ENCODE measurements around the gene STX8. TPM values are rescaled to one million over a fixed set of nuclear protein-coding genes. Genes with fewer than 3 reads are reported as not detected.

The STX8 gene
- total and polyA plus RNA-seq, 8 donors = 26.9 to 37.4 (median 32.3) TPM

DNA sequence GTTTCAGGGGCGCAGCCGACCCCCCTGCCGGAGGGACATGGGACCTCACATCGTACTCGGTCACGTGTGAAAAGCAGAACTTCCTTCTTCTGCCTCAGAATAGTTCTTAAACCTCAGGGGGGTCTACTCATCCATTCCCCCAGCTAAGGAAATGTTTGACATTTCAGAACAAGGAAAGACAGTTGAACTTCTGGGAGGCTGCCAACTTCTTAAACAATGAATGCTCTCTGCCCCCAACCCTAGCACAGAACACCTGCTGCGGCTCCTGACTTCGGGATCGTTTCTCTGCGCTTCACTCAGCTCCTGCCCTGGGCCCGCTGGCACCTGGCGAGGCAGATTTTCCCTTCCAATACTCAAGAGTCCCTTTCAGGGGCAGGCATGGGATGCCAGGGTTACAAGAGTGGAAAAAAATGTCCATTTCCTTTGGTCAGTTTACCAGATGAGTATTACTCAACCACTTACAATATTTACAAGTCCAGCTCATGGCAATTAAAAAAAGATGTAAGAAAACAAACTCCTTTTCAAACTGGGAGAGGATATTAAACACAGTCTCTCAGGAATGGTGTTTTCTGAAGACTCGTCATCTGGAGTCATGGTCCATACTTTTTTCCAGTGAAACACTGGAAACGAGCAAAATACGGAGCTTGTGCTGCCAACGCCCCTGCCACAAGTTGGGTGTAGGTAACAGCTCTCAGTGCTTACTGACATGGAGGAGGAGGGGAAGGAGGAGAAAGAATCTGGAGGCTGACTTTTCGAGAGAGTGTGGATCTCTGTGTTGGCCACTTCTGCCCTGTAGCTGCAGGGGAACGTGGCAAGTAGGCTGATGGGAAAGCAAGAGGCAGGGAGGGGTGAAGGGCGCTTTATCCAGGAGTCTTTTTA is 318.6 kb downstream of the STX8 start:
- Histone ChIP-seq H3K9me3 (no peaks in the 10 kb centered on the region), H3K27me3 (no peaks in the 10 kb centered on the region), H3K27ac (no peak overlapping the region), H3K4me3 (no peak overlapping the region), H3K36me3 (no peaks in the 10 kb centered on the region), H3K4me1 (no peaks in the 10 kb centered on the region)
- WGBS, 2 donors = 76 to 78% methylated on average over 19 of the region's 19 CpGs
- ATAC-seq (no peak), DNase-seq (no peak), FAIRE-seq (no peak)
- intact Hi-C loops (cut with DNase I) = no loop called here
- TF ChIP-seq, protein P1, sequence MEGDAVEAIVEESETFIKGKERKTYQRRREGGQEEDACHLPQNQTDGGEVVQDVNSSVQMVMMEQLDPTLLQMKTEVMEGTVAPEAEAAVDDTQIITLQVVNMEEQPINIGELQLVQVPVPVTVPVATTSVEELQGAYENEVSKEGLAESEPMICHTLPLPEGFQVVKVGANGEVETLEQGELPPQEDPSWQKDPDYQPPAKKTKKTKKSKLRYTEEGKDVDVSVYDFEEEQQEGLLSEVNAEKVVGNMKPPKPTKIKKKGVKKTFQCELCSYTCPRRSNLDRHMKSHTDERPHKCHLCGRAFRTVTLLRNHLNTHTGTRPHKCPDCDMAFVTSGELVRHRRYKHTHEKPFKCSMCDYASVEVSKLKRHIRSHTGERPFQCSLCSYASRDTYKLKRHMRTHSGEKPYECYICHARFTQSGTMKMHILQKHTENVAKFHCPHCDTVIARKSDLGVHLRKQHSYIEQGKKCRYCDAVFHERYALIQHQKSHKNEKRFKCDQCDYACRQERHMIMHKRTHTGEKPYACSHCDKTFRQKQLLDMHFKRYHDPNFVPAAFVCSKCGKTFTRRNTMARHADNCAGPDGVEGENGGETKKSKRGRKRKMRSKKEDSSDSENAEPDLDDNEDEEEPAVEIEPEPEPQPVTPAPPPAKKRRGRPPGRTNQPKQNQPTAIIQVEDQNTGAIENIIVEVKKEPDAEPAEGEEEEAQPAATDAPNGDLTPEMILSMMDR (IDR thresholded peaks at IDR 0.05) = no peak

GRCh38 chr17:9256361-9256750 is 319.3 kb downstream of the STX8 start:
- intact Hi-C loops (cut with DNase I) = no loop called here
- TF ChIP-seq, protein P1 (IDR thresholded peaks at IDR 0.05) = no peak
- Histone ChIP-seq H3K4me3 (no peak overlapping the region), H3K27ac (no peak overlapping the region), H3K4me1 (no peaks in the 10 kb centered on the region), H3K27me3 (no peaks in the 10 kb centered on the region), H3K9me3 (no peaks in the 10 kb centered on the region), H3K36me3 (no peaks in the 10 kb centered on the region)
- WGBS, 2 donors = 91 to 93% methylated on average over 6 of the region's 6 CpGs
- ATAC-seq (no peak), DNase-seq (no peak), FAIRE-seq (no peak)

DNA sequence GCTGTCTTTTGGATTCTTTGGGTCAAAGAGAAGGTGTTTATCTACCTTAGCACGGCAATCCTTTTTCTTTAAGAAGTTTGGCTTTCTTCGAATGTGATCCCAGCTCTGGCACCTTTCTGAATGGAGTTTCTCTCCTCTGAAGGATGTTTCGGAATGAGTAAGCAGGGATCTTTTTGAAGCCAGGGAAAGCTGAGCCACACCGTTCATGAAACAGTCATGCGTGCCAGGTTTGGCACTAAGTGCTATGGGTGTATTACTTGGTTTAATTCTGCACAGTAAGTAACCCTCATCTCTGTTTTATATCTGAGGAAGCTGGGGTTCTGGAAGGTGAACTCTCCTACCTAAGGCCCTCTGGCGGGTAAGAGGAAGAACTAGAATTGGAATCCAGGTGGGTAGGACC is 319.8 kb downstream of the STX8 start:
- Histone ChIP-seq H3K9me3 (no peaks in the 10 kb centered on the region), H3K36me3 (no peaks in the 10 kb centered on the region), H3K4me1 (no peaks in the 10 kb centered on the region), H3K4me3 (no peak overlapping the region), H3K27ac (no peak overlapping the region), H3K27me3 (no peaks in the 10 kb centered on the region)
- TF ChIP-seq, protein P1 (IDR thresholded peaks at IDR 0.05) = no peak
- 84 to 93% methylated on average over 6 of the region's 6 CpGs for WGBS, 2 donors
- intact Hi-C loops (cut with DNase I) = no loop called here
- DNase-seq = no peak
- FAIRE-seq = no peak
- ATAC-seq = no peak

GRCh38 chr17:9254841-9255240 is 320.8 kb downstream of the STX8 start:
- no peaks in the 10 kb centered on the region for H3K9me3 ChIP-seq
- TF ChIP-seq, protein P1 (IDR thresholded peaks at IDR 0.05) = no peak
- no peak overlapping the region for H3K4me3 ChIP-seq
- no peak for DNase-seq
- H3K36me3 ChIP-seq = no peaks in the 10 kb centered on the region
- no peaks in the 10 kb centered on the region for H3K4me1 ChIP-seq
- ATAC-seq = no peak
- H3K27me3 ChIP-seq = no peaks in the 10 kb centered on the region
- WGBS, 2 donors = 73 to 89% methylated on average over 2 of the region's 2 CpGs
- FAIRE-seq = no peak
- no peak overlapping the region for H3K27ac ChIP-seq
- intact Hi-C loops (cut with DNase I) = no loop called here

DNA sequence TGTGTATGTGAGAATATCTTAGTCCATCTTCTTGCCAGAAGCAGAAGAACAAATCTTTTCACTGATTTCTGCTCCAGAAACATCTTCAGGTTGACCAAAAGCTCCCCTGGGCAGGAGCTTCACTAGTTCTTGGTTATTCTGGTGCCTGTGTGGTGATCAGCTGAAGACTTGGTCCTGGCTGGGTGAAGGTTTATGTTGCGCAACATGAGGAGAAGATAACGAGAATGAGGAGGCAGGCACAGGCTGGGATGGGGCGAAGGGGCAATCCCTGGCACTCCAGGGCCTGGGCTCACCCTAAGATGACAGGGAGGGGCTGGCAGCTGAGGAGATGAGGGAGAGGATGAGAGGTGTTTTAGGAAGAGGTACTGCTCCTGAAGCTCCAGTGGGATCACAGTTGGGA is 322.3 kb downstream of the STX8 start:
- no peak for FAIRE-seq
- WGBS, 2 donors = 88 to 89% methylated on average over 3 of the region's 3 CpGs
- H3K4me1 ChIP-seq = no peaks in the 10 kb centered on the region
- no peak for DNase-seq
- H3K9me3 ChIP-seq = no peaks in the 10 kb centered on the region
- no peak overlapping the region for H3K27ac ChIP-seq
- TF ChIP-seq, protein P1 (IDR thresholded peaks at IDR 0.05) = no peak
- no peaks in the 10 kb centered on the region for H3K27me3 ChIP-seq
- ATAC-seq = no peak
- H3K36me3 ChIP-seq = no peaks in the 10 kb centered on the region
- intact Hi-C loops (cut with DNase I) = no loop called here
- no peak overlapping the region for H3K4me3 ChIP-seq
